Tibial nerve (tissue), 4 donors: ENCODE measurements around the gene RUNX3.

Experiments
- CTCF ChIP-seq, 5 experiments: fragments of 200-600 bp in 3 of 5; fragments of 450-650 bp in 2 of 5; sonication (generic) in 3 of 5; IDR thresholded peaks; one replicate each; pipeline ENCODE4 v1.5.1; 2016 to 2019; ENCODE audit warnings: antibody characterized with exemption in 5 of 5, mild to moderate bottlenecking in 3 of 5, moderate library complexity in 2 of 5
- EP300 ChIP-seq, 2 donors: sonication (generic); formaldehyde crosslinking; IDR thresholded peaks; one replicate each; pipeline ENCODE4 v1.6.1; 2017; ENCODE audit warnings: antibody characterized with exemption in 2 of 2, mild to moderate bottlenecking in 1 of 2

DNA sequence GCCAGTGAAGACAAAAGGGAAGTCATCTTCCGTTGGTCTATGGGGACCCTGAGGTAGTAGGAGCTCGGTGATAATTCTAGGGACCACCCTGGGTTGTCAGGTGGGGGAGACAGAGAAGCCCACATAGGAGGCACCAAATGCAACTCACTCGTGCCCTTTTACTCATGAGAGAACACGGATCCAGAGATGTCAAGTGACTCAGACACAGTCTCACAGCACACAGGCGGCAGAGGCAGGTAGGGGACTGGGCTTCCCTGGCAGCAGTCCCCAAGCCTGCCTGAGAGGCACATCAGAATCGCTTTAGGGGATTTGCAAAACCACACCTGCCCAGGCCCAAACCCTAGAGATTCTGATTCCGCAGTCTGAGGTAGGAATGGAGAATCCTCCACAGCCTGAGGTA, 31.3 kb upstream of the RUNX3 start:
- TF ChIP-seq CTCF (IDR thresholded peaks at IDR 0.05) (no peak), EP300 (IDR thresholded peaks at IDR 0.05) (no peak)
